A549 (cell line): Measurements from ENCODE around the gene CDCA7L.

Source experiments
- CBX8 ChIP-seq: fragments of 200-600 bp; sonication (generic); IDR thresholded peaks from 2 replicates; pipeline ENCODE4 v1.6.1; 2016
- CEBPB ChIP-seq, 2 experiments: fragments of >200 bp in 1 of 2; sonication (Bioruptor Twin) in 1 of 2; formaldehyde crosslinking in 1 of 2; IDR thresholded peaks; 2 replicates each; pipeline ENCODE4 v1.6.1; 2012 to 2016
- KDM1A ChIP-seq: fragments of 200-600 bp; sonication (generic); IDR thresholded peaks from 2 replicates; pipeline ENCODE4 v1.6.1; 2016; ENCODE audit warnings: low read depth, mild to moderate bottlenecking
- MAZ ChIP-seq: fragments of 150-350 bp; IDR thresholded peaks from 2 replicates; pipeline ENCODE4 v1.6.1; 2014; ENCODE audit warnings: antibody characterized with exemption, low read depth, low read length, borderline replicate concordance
- MYC ChIP-seq: IDR thresholded peaks from 2 replicates; pipeline ENCODE4 v1.6.1; 2012; ENCODE audit warnings: mild to moderate bottlenecking, inconsistent platforms, low read length, improper control_type of control experiment, borderline replicate concordance
- POLR2A ChIP-seq: IDR thresholded peaks from 2 replicates; pipeline ENCODE4 v1.6.1; 2012; ENCODE audit warnings: mild to moderate bottlenecking, low read length
- RAD21 ChIP-seq, 2 experiments: fragments of >200 bp in 1 of 2; sonication (Bioruptor Twin) in 1 of 2; formaldehyde crosslinking in 1 of 2; IDR thresholded peaks in 1 of 2; conservative IDR thresholded peaks in 1 of 2; 2 replicates in 1 of 2; 3 replicates in 1 of 2; pipeline ENCODE4 v1.6.1; 2012 to 2018; ENCODE audit warnings: inconsistent platforms in 1 of 2
- TF ChIP-seq, protein P1 (sequence below): fragments of 200-600 bp; sonication (generic); IDR thresholded peaks from 2 replicates; pipeline ENCODE4 v1.6.1; 2016; ENCODE audit warnings: antibody characterized with exemption, mild to moderate bottlenecking, moderate library complexity
- TF ChIP-seq, protein P2 (sequence below): fragments of >200 bp; sonication (Bioruptor Twin); formaldehyde crosslinking; IDR thresholded peaks from 3 replicates; pipeline ENCODE4 v1.5.1; 2016

DNA sequence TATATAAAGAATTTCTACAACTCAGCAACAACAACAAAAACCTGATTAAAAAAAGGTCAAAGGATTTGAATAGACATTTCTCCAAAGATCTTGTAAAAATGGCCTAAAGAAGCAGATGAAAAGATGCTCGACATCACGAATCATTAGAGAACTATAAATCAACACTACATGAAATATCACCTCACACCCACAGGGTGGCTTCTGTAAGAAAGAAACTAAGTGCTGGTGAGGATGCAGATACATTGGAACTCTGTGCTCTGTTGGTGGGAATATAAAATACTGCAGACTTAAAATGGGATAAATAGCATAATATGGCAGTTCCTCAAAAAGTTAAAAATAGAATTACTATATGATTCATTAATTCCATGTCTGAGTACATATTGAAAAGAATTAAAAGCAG lies 38.3 kb upstream of the CDCA7L start:
- TF ChIP-seq, protein P1, sequence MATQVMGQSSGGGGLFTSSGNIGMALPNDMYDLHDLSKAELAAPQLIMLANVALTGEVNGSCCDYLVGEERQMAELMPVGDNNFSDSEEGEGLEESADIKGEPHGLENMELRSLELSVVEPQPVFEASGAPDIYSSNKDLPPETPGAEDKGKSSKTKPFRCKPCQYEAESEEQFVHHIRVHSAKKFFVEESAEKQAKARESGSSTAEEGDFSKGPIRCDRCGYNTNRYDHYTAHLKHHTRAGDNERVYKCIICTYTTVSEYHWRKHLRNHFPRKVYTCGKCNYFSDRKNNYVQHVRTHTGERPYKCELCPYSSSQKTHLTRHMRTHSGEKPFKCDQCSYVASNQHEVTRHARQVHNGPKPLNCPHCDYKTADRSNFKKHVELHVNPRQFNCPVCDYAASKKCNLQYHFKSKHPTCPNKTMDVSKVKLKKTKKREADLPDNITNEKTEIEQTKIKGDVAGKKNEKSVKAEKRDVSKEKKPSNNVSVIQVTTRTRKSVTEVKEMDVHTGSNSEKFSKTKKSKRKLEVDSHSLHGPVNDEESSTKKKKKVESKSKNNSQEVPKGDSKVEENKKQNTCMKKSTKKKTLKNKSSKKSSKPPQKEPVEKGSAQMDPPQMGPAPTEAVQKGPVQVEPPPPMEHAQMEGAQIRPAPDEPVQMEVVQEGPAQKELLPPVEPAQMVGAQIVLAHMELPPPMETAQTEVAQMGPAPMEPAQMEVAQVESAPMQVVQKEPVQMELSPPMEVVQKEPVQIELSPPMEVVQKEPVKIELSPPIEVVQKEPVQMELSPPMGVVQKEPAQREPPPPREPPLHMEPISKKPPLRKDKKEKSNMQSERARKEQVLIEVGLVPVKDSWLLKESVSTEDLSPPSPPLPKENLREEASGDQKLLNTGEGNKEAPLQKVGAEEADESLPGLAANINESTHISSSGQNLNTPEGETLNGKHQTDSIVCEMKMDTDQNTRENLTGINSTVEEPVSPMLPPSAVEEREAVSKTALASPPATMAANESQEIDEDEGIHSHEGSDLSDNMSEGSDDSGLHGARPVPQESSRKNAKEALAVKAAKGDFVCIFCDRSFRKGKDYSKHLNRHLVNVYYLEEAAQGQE = no peak
- TF ChIP-seq POLR2A (no peak), CEBPB (IDR thresholded peaks at IDR 0.05) (no peak), RAD21 (conservative IDR thresholded peaks at IDR 0.05 in 1 of 2, IDR thresholded peaks at IDR 0.05 in 1 of 2) (no peak), MYC (no peak), MAZ (no peak), CBX8 (no peak), KDM1A (no peak)
- TF ChIP-seq, protein P2, sequence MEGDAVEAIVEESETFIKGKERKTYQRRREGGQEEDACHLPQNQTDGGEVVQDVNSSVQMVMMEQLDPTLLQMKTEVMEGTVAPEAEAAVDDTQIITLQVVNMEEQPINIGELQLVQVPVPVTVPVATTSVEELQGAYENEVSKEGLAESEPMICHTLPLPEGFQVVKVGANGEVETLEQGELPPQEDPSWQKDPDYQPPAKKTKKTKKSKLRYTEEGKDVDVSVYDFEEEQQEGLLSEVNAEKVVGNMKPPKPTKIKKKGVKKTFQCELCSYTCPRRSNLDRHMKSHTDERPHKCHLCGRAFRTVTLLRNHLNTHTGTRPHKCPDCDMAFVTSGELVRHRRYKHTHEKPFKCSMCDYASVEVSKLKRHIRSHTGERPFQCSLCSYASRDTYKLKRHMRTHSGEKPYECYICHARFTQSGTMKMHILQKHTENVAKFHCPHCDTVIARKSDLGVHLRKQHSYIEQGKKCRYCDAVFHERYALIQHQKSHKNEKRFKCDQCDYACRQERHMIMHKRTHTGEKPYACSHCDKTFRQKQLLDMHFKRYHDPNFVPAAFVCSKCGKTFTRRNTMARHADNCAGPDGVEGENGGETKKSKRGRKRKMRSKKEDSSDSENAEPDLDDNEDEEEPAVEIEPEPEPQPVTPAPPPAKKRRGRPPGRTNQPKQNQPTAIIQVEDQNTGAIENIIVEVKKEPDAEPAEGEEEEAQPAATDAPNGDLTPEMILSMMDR = no peak
